Measurements from ENCODE around the gene EEF2K.
"Not testable (repeated sequence)": the region's sequence is repeated elsewhere in the genome, so short reads cannot be mapped to it uniquely, and the experiment has no call there.

DNA sequence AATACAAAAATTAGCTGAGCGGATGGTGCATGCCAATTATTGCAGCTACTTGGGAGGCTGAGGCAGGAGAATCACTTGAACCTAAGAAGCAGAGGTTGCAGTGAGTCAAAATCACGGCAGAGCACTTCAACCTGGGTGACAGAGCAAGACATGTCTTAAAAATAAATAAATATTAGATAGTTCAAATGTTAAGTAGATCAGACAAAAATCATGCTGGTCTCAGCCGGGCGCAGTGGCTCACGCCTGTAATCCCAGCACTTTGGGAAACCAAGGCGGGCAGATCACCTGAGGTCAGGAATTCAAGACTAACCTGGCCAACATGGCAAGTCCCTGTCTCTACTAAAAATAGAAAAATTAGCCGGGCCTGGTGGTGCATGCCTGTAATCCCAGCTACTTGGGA lies 95.3 kb downstream of the EEF2K start:
- TF ChIP-seq, protein P1, sequence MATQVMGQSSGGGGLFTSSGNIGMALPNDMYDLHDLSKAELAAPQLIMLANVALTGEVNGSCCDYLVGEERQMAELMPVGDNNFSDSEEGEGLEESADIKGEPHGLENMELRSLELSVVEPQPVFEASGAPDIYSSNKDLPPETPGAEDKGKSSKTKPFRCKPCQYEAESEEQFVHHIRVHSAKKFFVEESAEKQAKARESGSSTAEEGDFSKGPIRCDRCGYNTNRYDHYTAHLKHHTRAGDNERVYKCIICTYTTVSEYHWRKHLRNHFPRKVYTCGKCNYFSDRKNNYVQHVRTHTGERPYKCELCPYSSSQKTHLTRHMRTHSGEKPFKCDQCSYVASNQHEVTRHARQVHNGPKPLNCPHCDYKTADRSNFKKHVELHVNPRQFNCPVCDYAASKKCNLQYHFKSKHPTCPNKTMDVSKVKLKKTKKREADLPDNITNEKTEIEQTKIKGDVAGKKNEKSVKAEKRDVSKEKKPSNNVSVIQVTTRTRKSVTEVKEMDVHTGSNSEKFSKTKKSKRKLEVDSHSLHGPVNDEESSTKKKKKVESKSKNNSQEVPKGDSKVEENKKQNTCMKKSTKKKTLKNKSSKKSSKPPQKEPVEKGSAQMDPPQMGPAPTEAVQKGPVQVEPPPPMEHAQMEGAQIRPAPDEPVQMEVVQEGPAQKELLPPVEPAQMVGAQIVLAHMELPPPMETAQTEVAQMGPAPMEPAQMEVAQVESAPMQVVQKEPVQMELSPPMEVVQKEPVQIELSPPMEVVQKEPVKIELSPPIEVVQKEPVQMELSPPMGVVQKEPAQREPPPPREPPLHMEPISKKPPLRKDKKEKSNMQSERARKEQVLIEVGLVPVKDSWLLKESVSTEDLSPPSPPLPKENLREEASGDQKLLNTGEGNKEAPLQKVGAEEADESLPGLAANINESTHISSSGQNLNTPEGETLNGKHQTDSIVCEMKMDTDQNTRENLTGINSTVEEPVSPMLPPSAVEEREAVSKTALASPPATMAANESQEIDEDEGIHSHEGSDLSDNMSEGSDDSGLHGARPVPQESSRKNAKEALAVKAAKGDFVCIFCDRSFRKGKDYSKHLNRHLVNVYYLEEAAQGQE (IDR thresholded peaks at IDR 0.05) = not testable (repeated sequence)
- not testable (repeated sequence) for TF ChIP-seq RAD21 (conservative IDR thresholded peaks at IDR 0.05 in 1 of 2, IDR thresholded peaks at IDR 0.05 in 1 of 2); EP300 (IDR thresholded peaks at IDR 0.05); POLR2A (IDR thresholded peaks at IDR 0.05; ENCODE audit: low read length); CEBPB (IDR thresholded peaks at IDR 0.05); PHF8 (IDR thresholded peaks at IDR 0.05; ENCODE audit: borderline replicate concordance, low read depth); ZSCAN20 (CRISPR knock-in tag; IDR thresholded peaks at IDR 0.05)
- TF ChIP-seq, protein P2, sequence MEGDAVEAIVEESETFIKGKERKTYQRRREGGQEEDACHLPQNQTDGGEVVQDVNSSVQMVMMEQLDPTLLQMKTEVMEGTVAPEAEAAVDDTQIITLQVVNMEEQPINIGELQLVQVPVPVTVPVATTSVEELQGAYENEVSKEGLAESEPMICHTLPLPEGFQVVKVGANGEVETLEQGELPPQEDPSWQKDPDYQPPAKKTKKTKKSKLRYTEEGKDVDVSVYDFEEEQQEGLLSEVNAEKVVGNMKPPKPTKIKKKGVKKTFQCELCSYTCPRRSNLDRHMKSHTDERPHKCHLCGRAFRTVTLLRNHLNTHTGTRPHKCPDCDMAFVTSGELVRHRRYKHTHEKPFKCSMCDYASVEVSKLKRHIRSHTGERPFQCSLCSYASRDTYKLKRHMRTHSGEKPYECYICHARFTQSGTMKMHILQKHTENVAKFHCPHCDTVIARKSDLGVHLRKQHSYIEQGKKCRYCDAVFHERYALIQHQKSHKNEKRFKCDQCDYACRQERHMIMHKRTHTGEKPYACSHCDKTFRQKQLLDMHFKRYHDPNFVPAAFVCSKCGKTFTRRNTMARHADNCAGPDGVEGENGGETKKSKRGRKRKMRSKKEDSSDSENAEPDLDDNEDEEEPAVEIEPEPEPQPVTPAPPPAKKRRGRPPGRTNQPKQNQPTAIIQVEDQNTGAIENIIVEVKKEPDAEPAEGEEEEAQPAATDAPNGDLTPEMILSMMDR (IDR thresholded peaks at IDR 0.05) = not testable (repeated sequence)
- TF ChIP-seq, protein P3, sequence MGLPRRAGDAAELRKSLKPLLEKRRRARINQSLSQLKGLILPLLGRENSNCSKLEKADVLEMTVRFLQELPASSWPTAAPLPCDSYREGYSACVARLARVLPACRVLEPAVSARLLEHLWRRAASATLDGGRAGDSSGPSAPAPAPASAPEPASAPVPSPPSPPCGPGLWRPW (IDR thresholded peaks at IDR 0.05) = not testable (repeated sequence)
